GM23338 (cell line): ENCODE measurements around the gene SLC9A3. TPM values are rescaled to one million over a fixed set of nuclear protein-coding genes. Genes with fewer than 3 reads are reported as not detected.

Source experiments
- ATAC-seq: fragments of 200-7000 bp; cut with Tn5 transposase; 3 replicates; pipeline ENCODE4 v1.9.1; 2020
- DNase-seq: peaks from one replicate; pipeline ENCODE4 v3.0.0-alpha.2; 2015; ENCODE audit warnings: low spot score
- H2AFZ ChIP-seq: fragments of 200-600 bp; sonication (generic); 2 replicates; pipeline ENCODE4 v1.8.0; 2016; ENCODE audit warnings: antibody characterized with exemption, mild to moderate bottlenecking, moderate library complexity
- H3F3A ChIP-seq: fragments of 200-600 bp; sonication (generic); replicated peaks from 2 replicates; pipeline ENCODE4 v1.8.0; 2017; ENCODE audit warnings: antibody characterized with exemption, mixed run types, low read depth
- H3K27ac ChIP-seq: fragments of 200-600 bp; sonication (generic); 2 replicates; pipeline ENCODE4 v1.6.1; 2016; ENCODE audit warnings: low read depth
- H3K27me3 ChIP-seq: fragments of 200-600 bp; sonication (generic); 2 replicates; pipeline ENCODE4 v1.8.0; 2016; ENCODE audit warnings: mild to moderate bottlenecking, mixed run types, moderate library complexity; ENCODE audit not compliant: insufficient read depth
- H3K36me3 ChIP-seq: fragments of 200-600 bp; sonication (generic); 2 replicates; pipeline ENCODE4 v1.8.0; 2016; ENCODE audit warnings: mild to moderate bottlenecking; ENCODE audit not compliant: insufficient read depth
- H3K4me1 ChIP-seq: fragments of 200-600 bp; sonication (generic); 2 replicates; pipeline ENCODE4 v1.8.0; 2016; ENCODE audit warnings: mild to moderate bottlenecking, moderate library complexity; ENCODE audit not compliant: insufficient read depth
- H3K4me2 ChIP-seq: fragments of 200-600 bp; sonication (generic); 2 replicates; pipeline ENCODE4 v1.7.1; 2017; ENCODE audit warnings: mixed run types
- H3K4me3 ChIP-seq: fragments of 200-600 bp; sonication (generic); 2 replicates; pipeline ENCODE4 v1.6.1; 2016; ENCODE audit warnings: mixed run types
- H3K79me2 ChIP-seq: fragments of 200-600 bp; sonication (generic); replicated peaks from 2 replicates; pipeline ENCODE4 v1.8.0; 2017; ENCODE audit warnings: mild to moderate bottlenecking; ENCODE audit not compliant: insufficient read depth
- H3K9me2 ChIP-seq: fragments of 200-600 bp; sonication (generic); 2 replicates; pipeline ENCODE4 v1.8.0; 2017; ENCODE audit not compliant: insufficient read depth
- H4K20me1 ChIP-seq: fragments of 200-600 bp; sonication (generic); replicated peaks from 2 replicates; pipeline ENCODE4 v1.8.0; 2017; ENCODE audit warnings: mild to moderate bottlenecking; ENCODE audit not compliant: insufficient read depth
- H3K27ac Mint-ChIP-seq: 2 replicates; pipeline ENCODE4 v1.8.0; 2020; ENCODE audit warnings: inconsistent platforms, mild to moderate bottlenecking, moderate library complexity, mixed read lengths
- H3K27me3 Mint-ChIP-seq: 3 replicates; pipeline ENCODE4 v1.8.0; 2022; ENCODE audit warnings: low read depth, mild to moderate bottlenecking, moderate library complexity, mixed read lengths, inconsistent platforms; ENCODE audit not compliant: insufficient read depth, poor library complexity
- H3K36me3 Mint-ChIP-seq: 3 replicates; pipeline ENCODE4 v1.8.0; 2021; ENCODE audit warnings: low read depth, mild to moderate bottlenecking, inconsistent platforms, moderate library complexity, mixed read lengths
- H3K4me1 Mint-ChIP-seq: 3 replicates; pipeline ENCODE4 v1.8.0; 2020; ENCODE audit warnings: mild to moderate bottlenecking, inconsistent platforms, mixed read lengths
- H3K4me3 Mint-ChIP-seq: 3 replicates; pipeline ENCODE4 v1.8.0; 2021; ENCODE audit warnings: moderate library complexity, mild to moderate bottlenecking, inconsistent platforms, mixed read lengths
- H3K9me3 Mint-ChIP-seq: 3 replicates; pipeline ENCODE4 v1.8.0; 2020; ENCODE audit warnings: moderate library complexity, mild to moderate bottlenecking, inconsistent platforms, mixed read lengths
- CREB1 ChIP-seq: fragments of 250-450 bp; sonication (Bioruptor Pico); IDR thresholded peaks from 2 replicates; pipeline ENCODE4 v1.5.0; 2020; ENCODE audit warnings: low read depth, mild to moderate bottlenecking, moderate library complexity
- EZH2phosphoT487 ChIP-seq: fragments of 200-600 bp; sonication (generic); IDR thresholded peaks from one replicate; pipeline ENCODE4 v1.8.1; 2018; ENCODE audit warnings: antibody characterized with exemption; ENCODE audit not compliant: unreplicated experiment
- JUNB ChIP-seq: IDR thresholded peaks from one replicate; pipeline ENCODE4 v1.6.1; 2016; ENCODE audit warnings: antibody characterized with exemption; ENCODE audit not compliant: unreplicated experiment
- POLR2AphosphoS5 ChIP-seq: IDR thresholded peaks from 2 replicates; pipeline ENCODE4 v1.6.1; 2016; ENCODE audit warnings: antibody characterized with exemption, low read depth
- ZNF114 ChIP-seq: fragments of 250-450 bp; sonication (Bioruptor Pico); IDR thresholded peaks from 2 replicates; pipeline ENCODE4 v1.5.0; 2020; ENCODE audit warnings: mild to moderate bottlenecking, moderate library complexity
- polyA plus RNA-seq: library from polyadenylated mRNA; unstranded; fragments of >200 nt; fragmentation: Nextera tagmentation; extraction: Ambion mirVana; gene quantifications from 2 replicates; pipeline ENCODE4 v1.2.1, GENCODE V29; 2016
- total RNA-seq: library from RNA; depleted of rRNA; stranded (reverse); fragments of >200 nt; shearing (Covaris generic); gene quantifications from 2 replicates; pipeline ENCODE4 v1.2.3, GENCODE V29; 2014
- TF ChIP-seq, protein P1 (sequence below): fragments of 250-450 bp; sonication (Bioruptor Pico); IDR thresholded peaks from 2 replicates; pipeline ENCODE4 v1.5.0; 2020; ENCODE audit warnings: mild to moderate bottlenecking, moderate library complexity

SLC9A3 gene
- total and polyA plus RNA-seq, 2 experiments from 2014 or later = 0.39 to 3.1 TPM

DNA sequence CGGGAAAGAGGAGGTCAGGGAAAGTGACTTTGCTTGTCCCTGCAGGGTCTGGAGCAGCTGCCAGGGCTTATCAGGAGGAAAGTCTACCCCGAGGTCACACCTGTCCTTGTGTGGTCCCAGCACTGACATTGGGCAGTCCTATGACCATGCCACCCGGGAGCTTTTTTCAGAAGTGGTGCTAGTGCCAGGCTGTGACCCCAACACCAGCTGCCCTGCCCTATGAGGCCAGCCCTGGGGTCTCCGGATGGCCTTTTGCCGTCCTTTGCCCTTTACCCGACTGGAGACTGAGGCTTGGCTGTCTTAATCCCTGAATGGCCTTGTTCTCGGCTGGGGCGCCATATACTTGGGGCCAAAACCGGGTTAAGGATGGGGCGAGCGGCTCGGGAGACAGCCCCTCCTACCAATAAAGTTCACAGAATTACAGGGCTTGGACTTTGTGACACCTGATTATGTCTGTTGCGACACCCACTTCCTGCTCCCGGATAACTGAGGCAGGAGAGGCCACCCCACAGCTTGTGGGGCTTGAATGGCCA lies 22.2 kb upstream of the SLC9A3 start:
- ATAC-seq = no peak
- H3K9me2 ChIP-seq = no peaks in the 10 kb centered on the region
- H3K9me3 Mint-ChIP-seq = peaks cover 6% of the 10 kb centered on the region; the same call in 2 of the 3 replicates
- no peak overlapping the region for H2AFZ ChIP-seq
- peaks cover 8% of the 10 kb centered on the region; the same call in 1 of the 2 replicates for H3K27me3 ChIP-seq
- no peak for DNase-seq
- no peaks in the 10 kb centered on the region for H4K20me1 ChIP-seq
- H3K4me3 ChIP-seq = no peak overlapping the region
- H3K4me2 ChIP-seq = no peak overlapping the region
- no peak overlapping the region for H3K27ac Mint-ChIP-seq
- H3K27ac ChIP-seq = no peak overlapping the region
- no peaks in the 10 kb centered on the region for H3K4me1 ChIP-seq
- H3F3A ChIP-seq = no peaks in the 10 kb centered on the region
- no peak overlapping the region for H3K4me3 Mint-ChIP-seq
- H3K36me3 ChIP-seq = no peaks in the 10 kb centered on the region
- H3K79me2 ChIP-seq = no peaks in the 10 kb centered on the region
- peaks cover 16% of the 10 kb centered on the region for H3K27me3 Mint-ChIP-seq
- no peaks in the 10 kb centered on the region; the same call in 2 of the 3 replicates for H3K4me1 Mint-ChIP-seq
- TF ChIP-seq ZNF114 (CRISPR knock-in tag) (no peak), JUNB (no peak), CREB1 (CRISPR knock-in tag) (no peak), POLR2AphosphoS5 (no peak), EZH2phosphoT487 (no peak)
- TF ChIP-seq, protein P1, sequence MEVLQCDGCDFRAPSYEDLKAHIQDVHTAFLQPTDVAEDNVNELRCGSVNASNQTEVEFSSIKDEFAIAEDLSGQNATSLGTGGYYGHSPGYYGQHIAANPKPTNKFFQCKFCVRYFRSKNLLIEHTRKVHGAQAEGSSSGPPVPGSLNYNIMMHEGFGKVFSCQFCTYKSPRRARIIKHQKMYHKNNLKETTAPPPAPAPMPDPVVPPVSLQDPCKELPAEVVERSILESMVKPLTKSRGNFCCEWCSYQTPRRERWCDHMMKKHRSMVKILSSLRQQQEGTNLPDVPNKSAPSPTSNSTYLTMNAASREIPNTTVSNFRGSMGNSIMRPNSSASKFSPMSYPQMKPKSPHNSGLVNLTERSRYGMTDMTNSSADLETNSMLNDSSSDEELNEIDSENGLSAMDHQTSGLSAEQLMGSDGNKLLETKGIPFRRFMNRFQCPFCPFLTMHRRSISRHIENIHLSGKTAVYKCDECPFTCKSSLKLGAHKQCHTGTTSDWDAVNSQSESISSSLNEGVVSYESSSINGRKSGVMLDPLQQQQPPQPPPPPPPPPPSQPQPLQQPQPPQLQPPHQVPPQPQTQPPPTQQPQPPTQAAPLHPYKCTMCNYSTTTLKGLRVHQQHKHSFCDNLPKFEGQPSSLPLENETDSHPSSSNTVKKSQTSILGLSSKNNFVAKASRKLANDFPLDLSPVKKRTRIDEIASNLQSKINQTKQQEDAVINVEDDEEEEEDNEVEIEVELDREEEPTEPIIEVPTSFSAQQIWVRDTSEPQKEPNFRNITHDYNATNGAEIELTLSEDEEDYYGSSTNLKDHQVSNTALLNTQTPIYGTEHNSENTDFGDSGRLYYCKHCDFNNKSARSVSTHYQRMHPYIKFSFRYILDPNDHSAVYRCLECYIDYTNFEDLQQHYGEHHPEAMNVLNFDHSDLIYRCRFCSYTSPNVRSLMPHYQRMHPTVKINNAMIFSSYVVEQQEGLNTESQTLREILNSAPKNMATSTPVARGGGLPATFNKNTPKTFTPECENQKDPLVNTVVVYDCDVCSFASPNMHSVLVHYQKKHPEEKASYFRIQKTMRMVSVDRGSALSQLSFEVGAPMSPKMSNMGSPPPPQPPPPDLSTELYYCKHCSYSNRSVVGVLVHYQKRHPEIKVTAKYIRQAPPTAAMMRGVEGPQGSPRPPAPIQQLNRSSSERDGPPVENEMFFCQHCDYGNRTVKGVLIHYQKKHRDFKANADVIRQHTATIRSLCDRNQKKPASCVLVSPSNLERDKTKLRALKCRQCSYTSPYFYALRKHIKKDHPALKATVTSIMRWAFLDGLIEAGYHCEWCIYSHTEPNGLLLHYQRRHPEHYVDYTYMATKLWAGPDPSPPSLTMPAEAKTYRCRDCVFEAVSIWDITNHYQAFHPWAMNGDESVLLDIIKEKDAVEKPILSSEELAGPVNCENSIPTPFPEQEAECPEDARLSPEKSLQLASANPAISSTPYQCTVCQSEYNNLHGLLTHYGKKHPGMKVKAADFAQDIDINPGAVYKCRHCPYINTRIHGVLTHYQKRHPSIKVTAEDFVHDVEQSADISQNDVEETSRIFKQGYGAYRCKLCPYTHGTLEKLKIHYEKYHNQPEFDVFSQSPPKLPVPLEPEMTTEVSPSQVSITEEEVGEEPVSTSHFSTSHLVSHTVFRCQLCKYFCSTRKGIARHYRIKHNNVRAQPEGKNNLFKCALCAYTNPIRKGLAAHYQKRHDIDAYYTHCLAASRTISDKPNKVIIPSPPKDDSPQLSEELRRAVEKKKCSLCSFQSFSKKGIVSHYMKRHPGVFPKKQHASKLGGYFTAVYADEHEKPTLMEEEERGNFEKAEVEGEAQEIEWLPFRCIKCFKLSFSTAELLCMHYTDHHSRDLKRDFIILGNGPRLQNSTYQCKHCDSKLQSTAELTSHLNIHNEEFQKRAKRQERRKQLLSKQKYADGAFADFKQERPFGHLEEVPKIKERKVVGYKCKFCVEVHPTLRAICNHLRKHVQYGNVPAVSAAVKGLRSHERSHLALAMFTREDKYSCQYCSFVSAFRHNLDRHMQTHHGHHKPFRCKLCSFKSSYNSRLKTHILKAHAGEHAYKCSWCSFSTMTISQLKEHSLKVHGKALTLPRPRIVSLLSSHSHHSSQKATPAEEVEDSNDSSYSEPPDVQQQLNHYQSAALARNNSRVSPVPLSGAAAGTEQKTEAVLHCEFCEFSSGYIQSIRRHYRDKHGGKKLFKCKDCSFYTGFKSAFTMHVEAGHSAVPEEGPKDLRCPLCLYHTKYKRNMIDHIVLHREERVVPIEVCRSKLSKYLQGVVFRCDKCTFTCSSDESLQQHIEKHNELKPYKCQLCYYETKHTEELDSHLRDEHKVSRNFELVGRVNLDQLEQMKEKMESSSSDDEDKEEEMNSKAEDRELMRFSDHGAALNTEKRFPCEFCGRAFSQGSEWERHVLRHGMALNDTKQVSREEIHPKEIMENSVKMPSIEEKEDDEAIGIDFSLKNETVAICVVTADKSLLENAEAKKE (CRISPR knock-in tag) = no peak
- H3K36me3 Mint-ChIP-seq = no peaks in the 10 kb centered on the region
